ENCODE results near the gene ULK4. TPM values are rescaled to one million over a fixed set of nuclear protein-coding genes. Genes with fewer than 3 reads are reported as not detected.

Gene ULK4
- total and polyA plus RNA-seq, 9 of the 15 experiments (the other 6 are each of a cell fraction or from before 2014, with no cell fraction given), result 3.0 to 5.9 (median 3.5) TPM

GRCh38 chr3:41346698-41347270 is 615.1 kb downstream of the ULK4 start (continued):
- TF ChIP-seq ASH1L (IDR thresholded peaks at IDR 0.05; ENCODE audit: borderline replicate concordance, low read depth, partially characterized antibody) (no peak), ARNT (IDR thresholded peaks at IDR 0.05) (no peak), PRMT5 (CRISPR knock-in tag; IDR thresholded peaks at IDR 0.05) (no peak), ARID1B (IDR thresholded peaks at IDR 0.05) (no peak), KLF16 (IDR thresholded peaks at IDR 0.05) (no peak), FOSL1 (tag; conservative IDR thresholded peaks at IDR 0.05) (no peak), MAFK (IDR thresholded peaks at IDR 0.05; ENCODE audit: low read length) (no peak), TEAD1 (CRISPR knock-in tag; IDR thresholded peaks at IDR 0.05) (no peak), SAFB (IDR thresholded peaks at IDR 0.05; ENCODE audit: borderline replicate concordance, low read depth, low read length) (no peak), TFE3 (CRISPR knock-in tag; IDR thresholded peaks at IDR 0.05) (no peak), ZNF785 (CRISPR knock-in tag; IDR thresholded peaks at IDR 0.05) (no peak), SOX6 (IDR thresholded peaks at IDR 0.05) (no peak)
- TF ChIP-seq, protein P1, sequence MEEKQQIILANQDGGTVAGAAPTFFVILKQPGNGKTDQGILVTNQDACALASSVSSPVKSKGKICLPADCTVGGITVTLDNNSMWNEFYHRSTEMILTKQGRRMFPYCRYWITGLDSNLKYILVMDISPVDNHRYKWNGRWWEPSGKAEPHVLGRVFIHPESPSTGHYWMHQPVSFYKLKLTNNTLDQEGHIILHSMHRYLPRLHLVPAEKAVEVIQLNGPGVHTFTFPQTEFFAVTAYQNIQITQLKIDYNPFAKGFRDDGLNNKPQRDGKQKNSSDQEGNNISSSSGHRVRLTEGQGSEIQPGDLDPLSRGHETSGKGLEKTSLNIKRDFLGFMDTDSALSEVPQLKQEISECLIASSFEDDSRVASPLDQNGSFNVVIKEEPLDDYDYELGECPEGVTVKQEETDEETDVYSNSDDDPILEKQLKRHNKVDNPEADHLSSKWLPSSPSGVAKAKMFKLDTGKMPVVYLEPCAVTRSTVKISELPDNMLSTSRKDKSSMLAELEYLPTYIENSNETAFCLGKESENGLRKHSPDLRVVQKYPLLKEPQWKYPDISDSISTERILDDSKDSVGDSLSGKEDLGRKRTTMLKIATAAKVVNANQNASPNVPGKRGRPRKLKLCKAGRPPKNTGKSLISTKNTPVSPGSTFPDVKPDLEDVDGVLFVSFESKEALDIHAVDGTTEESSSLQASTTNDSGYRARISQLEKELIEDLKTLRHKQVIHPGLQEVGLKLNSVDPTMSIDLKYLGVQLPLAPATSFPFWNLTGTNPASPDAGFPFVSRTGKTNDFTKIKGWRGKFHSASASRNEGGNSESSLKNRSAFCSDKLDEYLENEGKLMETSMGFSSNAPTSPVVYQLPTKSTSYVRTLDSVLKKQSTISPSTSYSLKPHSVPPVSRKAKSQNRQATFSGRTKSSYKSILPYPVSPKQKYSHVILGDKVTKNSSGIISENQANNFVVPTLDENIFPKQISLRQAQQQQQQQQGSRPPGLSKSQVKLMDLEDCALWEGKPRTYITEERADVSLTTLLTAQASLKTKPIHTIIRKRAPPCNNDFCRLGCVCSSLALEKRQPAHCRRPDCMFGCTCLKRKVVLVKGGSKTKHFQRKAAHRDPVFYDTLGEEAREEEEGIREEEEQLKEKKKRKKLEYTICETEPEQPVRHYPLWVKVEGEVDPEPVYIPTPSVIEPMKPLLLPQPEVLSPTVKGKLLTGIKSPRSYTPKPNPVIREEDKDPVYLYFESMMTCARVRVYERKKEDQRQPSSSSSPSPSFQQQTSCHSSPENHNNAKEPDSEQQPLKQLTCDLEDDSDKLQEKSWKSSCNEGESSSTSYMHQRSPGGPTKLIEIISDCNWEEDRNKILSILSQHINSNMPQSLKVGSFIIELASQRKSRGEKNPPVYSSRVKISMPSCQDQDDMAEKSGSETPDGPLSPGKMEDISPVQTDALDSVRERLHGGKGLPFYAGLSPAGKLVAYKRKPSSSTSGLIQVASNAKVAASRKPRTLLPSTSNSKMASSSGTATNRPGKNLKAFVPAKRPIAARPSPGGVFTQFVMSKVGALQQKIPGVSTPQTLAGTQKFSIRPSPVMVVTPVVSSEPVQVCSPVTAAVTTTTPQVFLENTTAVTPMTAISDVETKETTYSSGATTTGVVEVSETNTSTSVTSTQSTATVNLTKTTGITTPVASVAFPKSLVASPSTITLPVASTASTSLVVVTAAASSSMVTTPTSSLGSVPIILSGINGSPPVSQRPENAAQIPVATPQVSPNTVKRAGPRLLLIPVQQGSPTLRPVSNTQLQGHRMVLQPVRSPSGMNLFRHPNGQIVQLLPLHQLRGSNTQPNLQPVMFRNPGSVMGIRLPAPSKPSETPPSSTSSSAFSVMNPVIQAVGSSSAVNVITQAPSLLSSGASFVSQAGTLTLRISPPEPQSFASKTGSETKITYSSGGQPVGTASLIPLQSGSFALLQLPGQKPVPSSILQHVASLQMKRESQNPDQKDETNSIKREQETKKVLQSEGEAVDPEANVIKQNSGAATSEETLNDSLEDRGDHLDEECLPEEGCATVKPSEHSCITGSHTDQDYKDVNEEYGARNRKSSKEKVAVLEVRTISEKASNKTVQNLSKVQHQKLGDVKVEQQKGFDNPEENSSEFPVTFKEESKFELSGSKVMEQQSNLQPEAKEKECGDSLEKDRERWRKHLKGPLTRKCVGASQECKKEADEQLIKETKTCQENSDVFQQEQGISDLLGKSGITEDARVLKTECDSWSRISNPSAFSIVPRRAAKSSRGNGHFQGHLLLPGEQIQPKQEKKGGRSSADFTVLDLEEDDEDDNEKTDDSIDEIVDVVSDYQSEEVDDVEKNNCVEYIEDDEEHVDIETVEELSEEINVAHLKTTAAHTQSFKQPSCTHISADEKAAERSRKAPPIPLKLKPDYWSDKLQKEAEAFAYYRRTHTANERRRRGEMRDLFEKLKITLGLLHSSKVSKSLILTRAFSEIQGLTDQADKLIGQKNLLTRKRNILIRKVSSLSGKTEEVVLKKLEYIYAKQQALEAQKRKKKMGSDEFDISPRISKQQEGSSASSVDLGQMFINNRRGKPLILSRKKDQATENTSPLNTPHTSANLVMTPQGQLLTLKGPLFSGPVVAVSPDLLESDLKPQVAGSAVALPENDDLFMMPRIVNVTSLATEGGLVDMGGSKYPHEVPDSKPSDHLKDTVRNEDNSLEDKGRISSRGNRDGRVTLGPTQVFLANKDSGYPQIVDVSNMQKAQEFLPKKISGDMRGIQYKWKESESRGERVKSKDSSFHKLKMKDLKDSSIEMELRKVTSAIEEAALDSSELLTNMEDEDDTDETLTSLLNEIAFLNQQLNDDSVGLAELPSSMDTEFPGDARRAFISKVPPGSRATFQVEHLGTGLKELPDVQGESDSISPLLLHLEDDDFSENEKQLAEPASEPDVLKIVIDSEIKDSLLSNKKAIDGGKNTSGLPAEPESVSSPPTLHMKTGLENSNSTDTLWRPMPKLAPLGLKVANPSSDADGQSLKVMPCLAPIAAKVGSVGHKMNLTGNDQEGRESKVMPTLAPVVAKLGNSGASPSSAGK (IDR thresholded peaks at IDR 0.05), result no peak

Data from K562 (cell line).